HepG2 (cell line): ENCODE results near the gene PELI3. TPM values are rescaled to one million over a fixed set of nuclear protein-coding genes. Genes with fewer than 3 reads are reported as not detected.
A peak's percentile ranks its signal among the peaks of the same experiment; 100 is the strongest.

ENCODE experiments used
- ATF7 ChIP-seq, 2 experiments: fragments of 450-650 bp in 1 of 2; sonication (generic) in 1 of 2; formaldehyde crosslinking in 1 of 2; IDR thresholded peaks; 2 replicates each; pipeline versions ENCODE4 v1.4.0 to v1.6.1; 2016 to 2020; ENCODE audit warnings: antibody characterized with exemption in 1 of 2, mild to moderate bottlenecking in 1 of 2, missing genetic modification reagents in 1 of 2
- ATM ChIP-seq: fragments of 450-650 bp; IDR thresholded peaks from 2 replicates; pipeline ENCODE4 v1.7.1; 2017; ENCODE audit warnings: mild to moderate bottlenecking, borderline replicate concordance
- BRD4 ChIP-seq: sonication (generic); formaldehyde crosslinking; IDR thresholded peaks from 2 replicates; pipeline ENCODE4 v1.4.0; 2020; ENCODE audit warnings: missing genetic modification reagents
- HINFP ChIP-seq: sonication (generic); formaldehyde crosslinking; IDR thresholded peaks from 2 replicates; pipeline ENCODE4 v1.4.0; 2020; ENCODE audit warnings: low read depth, mild to moderate bottlenecking, missing genetic modification reagents
- KLF15 ChIP-seq: sonication (generic); formaldehyde crosslinking; IDR thresholded peaks from 2 replicates; pipeline ENCODE4 v1.8.1; 2023; ENCODE audit warnings: borderline replicate concordance, mild to moderate bottlenecking, inconsistent platforms, missing genetic modification reagents, mixed read lengths
- MIXL1 ChIP-seq: IDR thresholded peaks from 2 replicates; pipeline ENCODE4 v1.6.1; 2016
- MYC ChIP-seq: sonication (generic); formaldehyde crosslinking; IDR thresholded peaks from 2 replicates; pipeline ENCODE4 v1.9.0; 2021; ENCODE audit warnings: missing genetic modification reagents, borderline replicate concordance
- RAD51 ChIP-seq: fragments of 450-650 bp; IDR thresholded peaks from 2 replicates; pipeline ENCODE4 v1.6.1; 2016; ENCODE audit warnings: borderline replicate concordance
- RELA ChIP-seq: sonication (generic); formaldehyde crosslinking; IDR thresholded peaks from 2 replicates; pipeline ENCODE4 v1.4.0; 2020; ENCODE audit warnings: missing genetic modification reagents
- RXRB ChIP-seq: IDR thresholded peaks from 2 replicates; pipeline ENCODE4 v1.6.1; 2016; ENCODE audit warnings: borderline replicate concordance, missing genetic modification reagents, missing compliant biosample characterization
- SP140L ChIP-seq: sonication (generic); formaldehyde crosslinking; IDR thresholded peaks from 2 replicates; pipeline ENCODE4 v1.4.0; 2020; ENCODE audit warnings: missing genetic modification reagents, borderline replicate concordance
- SRSF4 ChIP-seq: fragments of 200-400 bp; formaldehyde crosslinking; IDR thresholded peaks from one replicate; pipeline ENCODE4 v1.6.1; 2018; ENCODE audit warnings: mild to moderate bottlenecking, low read depth, low read length, moderate library complexity; ENCODE audit not compliant: poor library complexity, severe bottlenecking
- U2AF2 ChIP-seq: fragments of 200-400 bp; formaldehyde crosslinking; IDR thresholded peaks from 2 replicates; pipeline ENCODE4 v1.6.1; 2017; ENCODE audit warnings: low read depth, mild to moderate bottlenecking, low read length
- ZNF234 ChIP-seq: sonication (generic); formaldehyde crosslinking; conservative IDR thresholded peaks from 2 replicates; pipeline ENCODE4 v1.5.1; 2020; ENCODE audit warnings: mild to moderate bottlenecking, missing genetic modification reagents
- ZNF296 ChIP-seq: sonication (generic); formaldehyde crosslinking; conservative IDR thresholded peaks from 2 replicates; pipeline ENCODE4 v1.5.0; 2020; ENCODE audit warnings: mild to moderate bottlenecking, missing genetic modification reagents
- ZNF329 ChIP-seq: sonication (generic); formaldehyde crosslinking; IDR thresholded peaks from 2 replicates; pipeline ENCODE4 v1.9.0; 2021; ENCODE audit warnings: low read depth, mild to moderate bottlenecking, missing genetic modification reagents
- ZNF383 ChIP-seq: sonication (generic); formaldehyde crosslinking; IDR thresholded peaks from 2 replicates; pipeline ENCODE4 v1.4.0; 2020; ENCODE audit warnings: missing genetic modification reagents, mild to moderate bottlenecking, borderline replicate concordance
- ZNF572 ChIP-seq: sonication (generic); formaldehyde crosslinking; IDR thresholded peaks from 2 replicates; pipeline ENCODE4 v1.5.1; 2020; ENCODE audit warnings: mild to moderate bottlenecking, missing genetic modification reagents
- ZNF674 ChIP-seq: sonication (generic); formaldehyde crosslinking; IDR thresholded peaks from 2 replicates; pipeline ENCODE4 v1.5.0; 2020; ENCODE audit warnings: low read depth, mild to moderate bottlenecking, missing genetic modification reagents
- ZNF709 ChIP-seq: sonication (generic); formaldehyde crosslinking; IDR thresholded peaks from 2 replicates; pipeline ENCODE4 v1.5.0; 2020; ENCODE audit warnings: mild to moderate bottlenecking, missing genetic modification reagents
- ZNF713 ChIP-seq: sonication (generic); formaldehyde crosslinking; IDR thresholded peaks from 2 replicates; pipeline ENCODE4 v1.4.0; 2020; ENCODE audit warnings: mild to moderate bottlenecking, missing genetic modification reagents
- ZNF841 ChIP-seq: sonication (generic); formaldehyde crosslinking; IDR thresholded peaks from 2 replicates; pipeline ENCODE4 v1.8.1; 2023; ENCODE audit warnings: missing genetic modification reagents, borderline replicate concordance
- polyA plus RNA-seq, 8 experiments: library from polyadenylated mRNA; depleted of rRNA in 3 of 8; stranded (reverse) in 7 of 8; unstranded in 1 of 8; fragments of >200 nt; fragmentation: Illumina TruSeq in 4 of 8; extraction: Trizol in 4 of 8; gene quantifications; 2 replicates each; pipeline versions ENCODE4 v1.2.1 to v1.2.3, GENCODE V29; 2011 to 2016; ENCODE audit warnings: low read depth in 4 of 8, missing spikeins in 1 of 8, mixed read lengths in 1 of 8; ENCODE audit not compliant: insufficient read depth in 1 of 8
- total RNA-seq, 5 experiments: library from RNA; depleted of rRNA; stranded (reverse); fragments of >200 nt; fragmentation: Illumina TruSeq; extraction: Trizol; gene quantifications; 2 replicates each; pipeline ENCODE4 v1.2.3, GENCODE V29; 2016; ENCODE audit warnings: low read depth in 1 of 5
- TF ChIP-seq, protein P1 (sequence below): sonication (generic); formaldehyde crosslinking; IDR thresholded peaks from 2 replicates; pipeline ENCODE4 v1.5.0; 2020; ENCODE audit warnings: mild to moderate bottlenecking, missing genetic modification reagents, borderline replicate concordance

PELI3 gene
- total and polyA plus RNA-seq, 2 of the 13 experiments (the other 11 are each of a cell fraction or from before 2014, with no cell fraction given) = 2.0 to 4.0 TPM

GRCh38 chr11:66480117-66480938 is 13.6 kb downstream of the PELI3 start, which contains the start of gene DPP3 (continued):
- TF ChIP-seq ZNF329 (CRISPR knock-in tag) (peak; percentile 78), MIXL1 (CRISPR knock-in tag) (peak; percentile 12; the same call in 1 of the 2 replicates), RELA (0 out of 2 replicates have a peak, but pooled peaks have one; percentile 52), ZNF572 (CRISPR knock-in tag) (0 out of 2 replicates have a peak, but pooled peaks have one; percentile 18), RXRB (CRISPR knock-in tag) (peak; percentile 8; the same call in 1 of the 2 replicates), RAD51 (no peak), ZNF234 (no peak), BRD4 (CRISPR knock-in tag) (no peak; the same call in 1 of the 2 replicates), KLF15 (CRISPR knock-in tag) (peak; percentile 18; the same call in 1 of the 2 replicates), SRSF4 (no peak), SP140L (CRISPR knock-in tag) (0 out of 2 replicates have a peak, but pooled peaks have one; percentile 20), MYC (CRISPR knock-in tag) (peak; percentile 91), ATM (no peak), ZNF383 (CRISPR knock-in tag) (no peak), HINFP (CRISPR knock-in tag) (no peak), ZNF841 (CRISPR knock-in tag) (no peak), ATF7 (IDR thresholded peaks at IDR 0.05) (no peak), ATF7 (CRISPR knock-in tag; IDR thresholded peaks at IDR 0.05) (no peak), U2AF2 (0 out of 2 replicates have a peak, but pooled peaks have one; percentile 12), ZNF296 (CRISPR knock-in tag) (peak; percentile 88), ZNF709 (CRISPR knock-in tag) (peak; percentile 56; the same call in 1 of the 2 replicates), ZNF674 (CRISPR knock-in tag) (no peak), ZNF713 (CRISPR knock-in tag) (no peak)
- TF ChIP-seq, protein P1, sequence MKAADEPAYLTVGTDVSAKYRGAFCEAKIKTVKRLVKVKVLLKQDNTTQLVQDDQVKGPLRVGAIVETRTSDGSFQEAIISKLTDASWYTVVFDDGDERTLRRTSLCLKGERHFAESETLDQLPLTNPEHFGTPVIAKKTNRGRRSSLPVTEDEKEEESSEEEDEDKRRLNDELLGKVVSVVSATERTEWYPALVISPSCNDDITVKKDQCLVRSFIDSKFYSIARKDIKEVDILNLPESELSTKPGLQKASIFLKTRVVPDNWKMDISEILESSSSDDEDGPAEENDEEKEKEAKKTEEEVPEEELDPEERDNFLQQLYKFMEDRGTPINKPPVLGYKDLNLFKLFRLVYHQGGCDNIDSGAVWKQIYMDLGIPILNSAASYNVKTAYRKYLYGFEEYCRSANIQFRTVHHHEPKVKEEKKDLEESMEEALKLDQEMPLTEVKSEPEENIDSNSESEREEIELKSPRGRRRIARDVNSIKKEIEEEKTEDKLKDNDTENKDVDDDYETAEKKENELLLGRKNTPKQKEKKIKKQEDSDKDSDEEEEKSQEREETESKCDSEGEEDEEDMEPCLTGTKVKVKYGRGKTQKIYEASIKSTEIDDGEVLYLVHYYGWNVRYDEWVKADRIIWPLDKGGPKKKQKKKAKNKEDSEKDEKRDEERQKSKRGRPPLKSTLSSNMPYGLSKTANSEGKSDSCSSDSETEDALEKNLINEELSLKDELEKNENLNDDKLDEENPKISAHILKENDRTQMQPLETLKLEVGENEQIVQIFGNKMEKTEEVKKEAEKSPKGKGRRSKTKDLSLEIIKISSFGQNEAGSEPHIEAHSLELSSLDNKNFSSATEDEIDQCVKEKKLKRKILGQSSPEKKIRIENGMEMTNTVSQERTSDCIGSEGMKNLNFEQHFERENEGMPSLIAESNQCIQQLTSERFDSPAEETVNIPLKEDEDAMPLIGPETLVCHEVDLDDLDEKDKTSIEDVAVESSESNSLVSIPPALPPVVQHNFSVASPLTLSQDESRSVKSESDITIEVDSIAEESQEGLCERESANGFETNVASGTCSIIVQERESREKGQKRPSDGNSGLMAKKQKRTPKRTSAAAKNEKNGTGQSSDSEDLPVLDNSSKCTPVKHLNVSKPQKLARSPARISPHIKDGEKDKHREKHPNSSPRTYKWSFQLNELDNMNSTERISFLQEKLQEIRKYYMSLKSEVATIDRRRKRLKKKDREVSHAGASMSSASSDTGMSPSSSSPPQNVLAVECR (CRISPR knock-in tag) = peak; percentile 97
